Ectodermal cell (in vitro differentiated cells): ENCODE results near the gene PXMP4.

ENCODE experiments used
- H3K27ac ChIP-seq: 2 replicates; pipeline ENCODE4 v1.7.0; 2013; ENCODE audit warnings: mild to moderate bottlenecking, low read depth, low read length; ENCODE audit not compliant: insufficient read depth, poor library complexity, severe bottlenecking
- H3K27me3 ChIP-seq: 2 replicates; pipeline ENCODE4 v1.7.0; 2013; ENCODE audit warnings: mild to moderate bottlenecking, low read length; ENCODE audit not compliant: insufficient read depth, control insufficient read depth, poor library complexity, severe bottlenecking
- H3K36me3 ChIP-seq: one replicate; pipeline ENCODE4 v1.7.0; 2013; ENCODE audit warnings: low read length; ENCODE audit not compliant: control insufficient read depth, insufficient read depth
- H3K4me1 ChIP-seq: one replicate; pipeline ENCODE4 v1.7.0; 2013; ENCODE audit warnings: low read length; ENCODE audit not compliant: control insufficient read depth, insufficient read depth
- H3K4me3 ChIP-seq: 2 replicates; pipeline ENCODE4 v1.7.0; 2013; ENCODE audit warnings: low read depth, low read length, control low read depth; ENCODE audit not compliant: insufficient read depth
- H3K9me3 ChIP-seq: 2 replicates; pipeline ENCODE4 v1.7.0; 2013; ENCODE audit warnings: mild to moderate bottlenecking, low read length, moderate library complexity; ENCODE audit not compliant: control insufficient read depth
- WGBS, 2 experiments: methylation state at CpG; one replicate each; pipeline ENCODE4 v1.1.7; 2013; ENCODE audit warnings: missing lambda C conversion rate in 2 of 2; 5-methylcytosine and 5-hydroxymethylcytosine counted together

The PXMP4 gene

DNA sequence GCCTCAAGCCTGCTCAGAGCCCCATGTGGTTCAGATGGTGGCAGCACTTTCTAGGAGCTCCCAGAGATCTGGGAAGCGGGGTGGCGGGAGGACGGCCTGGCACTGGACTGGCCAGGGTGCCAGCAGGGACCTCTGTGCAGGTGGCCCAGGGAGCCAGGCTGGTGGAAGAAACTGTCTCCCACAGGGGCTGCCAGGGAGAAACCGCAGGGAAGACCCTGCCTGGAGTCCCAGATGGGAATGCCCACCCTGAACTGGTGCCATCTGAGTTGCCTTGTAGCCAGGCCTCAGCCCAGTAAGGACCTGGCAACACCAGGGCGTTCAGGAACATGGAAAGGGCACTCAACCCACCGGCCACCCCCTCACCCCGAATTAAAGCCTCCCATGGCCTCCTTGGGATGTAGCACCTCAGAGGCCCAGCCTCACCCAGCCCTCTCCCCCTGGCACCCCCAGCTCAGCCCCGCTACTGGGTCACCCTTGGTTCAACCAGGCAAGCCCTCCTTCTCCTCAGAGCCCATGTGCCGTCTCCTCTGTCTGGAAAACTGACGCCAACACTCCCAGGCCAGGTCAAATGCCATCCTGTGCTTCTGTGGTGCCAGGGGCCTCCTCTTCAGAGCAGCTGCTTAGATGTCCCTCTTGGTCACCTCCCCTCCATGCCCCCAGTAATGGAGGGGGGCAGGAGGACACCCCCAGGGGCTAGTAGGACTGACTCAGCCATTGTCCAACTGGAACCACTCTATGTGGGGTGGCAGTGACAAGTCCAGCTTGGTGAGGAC lies 63.9 kb downstream of the PXMP4 start:
- WGBS, 2 experiments, result 93 to 94% methylated on average over 10 of the region's 10 CpGs

DNA sequence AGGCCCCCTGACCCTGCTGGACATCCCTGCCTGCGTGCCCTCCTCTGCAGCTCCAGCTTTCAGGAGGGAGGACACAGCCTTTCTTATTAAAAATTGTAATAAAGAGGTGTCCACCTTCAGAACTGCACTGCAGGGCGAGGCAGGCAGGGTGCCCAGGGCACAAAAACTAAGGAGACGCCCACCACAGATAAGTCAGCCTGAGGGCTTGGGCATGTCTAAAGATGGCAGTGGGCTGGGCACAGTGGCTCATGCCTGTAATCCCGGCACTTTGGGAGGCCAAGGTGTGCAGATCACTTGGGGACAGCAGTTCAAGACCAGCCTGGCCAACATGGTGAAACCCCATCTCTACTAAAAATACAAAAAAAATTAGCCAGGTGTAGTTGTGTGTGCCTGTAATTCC lies 64.9 kb downstream of the PXMP4 start:
- 88 to 89% methylated on average over 4 of the region's 4 CpGs for WGBS, 2 experiments
- H3K9me3 ChIP-seq, result no peaks in the 10 kb centered on the region
- no peaks in the 10 kb centered on the region for H3K36me3 ChIP-seq
- no peak overlapping the region for H3K27ac ChIP-seq
- no peaks in the 10 kb centered on the region for H3K27me3 ChIP-seq
- no peak overlapping the region for H3K4me3 ChIP-seq
- H3K4me1 ChIP-seq, result no peaks in the 10 kb centered on the region

More for the DNA sequence above, 63.9 kb downstream of the PXMP4 start:
- no peaks in the 10 kb centered on the region for H3K9me3 ChIP-seq
- no peaks in the 10 kb centered on the region for H3K27me3 ChIP-seq
- H3K36me3 ChIP-seq, result no peaks in the 10 kb centered on the region
- no peak overlapping the region for H3K27ac ChIP-seq
- no peak overlapping the region for H3K4me3 ChIP-seq
- H3K4me1 ChIP-seq, result no peaks in the 10 kb centered on the region

DNA sequence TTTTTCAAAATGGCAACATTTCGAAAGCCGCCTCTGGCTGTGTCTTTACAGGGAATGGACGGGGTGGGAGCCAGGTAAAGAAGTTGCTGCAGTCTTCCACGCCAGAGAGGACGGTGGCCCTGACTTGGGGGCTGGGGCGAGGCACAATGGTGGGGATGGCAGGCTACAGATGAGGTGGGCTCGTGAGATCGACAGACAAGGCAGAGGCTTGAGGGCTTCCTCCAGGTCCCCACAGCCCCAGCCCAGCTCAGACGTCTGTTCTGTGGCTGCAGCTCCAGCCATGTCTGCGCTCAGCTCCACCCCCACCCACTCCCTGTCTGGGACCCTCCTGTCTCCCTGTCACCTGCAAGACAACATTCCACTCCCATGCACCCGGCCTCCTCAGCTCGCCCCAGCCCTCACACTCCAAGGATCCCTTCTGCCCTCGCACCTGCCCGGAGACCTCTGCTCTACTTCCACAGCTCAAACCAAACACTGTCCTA lies 65.4 kb downstream of the PXMP4 start:
- H3K4me1 ChIP-seq, result no peaks in the 10 kb centered on the region
- no peaks in the 10 kb centered on the region for H3K27me3 ChIP-seq
- no peaks in the 10 kb centered on the region for H3K36me3 ChIP-seq
- no peak overlapping the region for H3K4me3 ChIP-seq
- H3K27ac ChIP-seq, result no peak overlapping the region
- WGBS, 2 experiments, result 88 to 91% methylated on average over 14 of the region's 14 CpGs
- H3K9me3 ChIP-seq, result no peaks in the 10 kb centered on the region

DNA sequence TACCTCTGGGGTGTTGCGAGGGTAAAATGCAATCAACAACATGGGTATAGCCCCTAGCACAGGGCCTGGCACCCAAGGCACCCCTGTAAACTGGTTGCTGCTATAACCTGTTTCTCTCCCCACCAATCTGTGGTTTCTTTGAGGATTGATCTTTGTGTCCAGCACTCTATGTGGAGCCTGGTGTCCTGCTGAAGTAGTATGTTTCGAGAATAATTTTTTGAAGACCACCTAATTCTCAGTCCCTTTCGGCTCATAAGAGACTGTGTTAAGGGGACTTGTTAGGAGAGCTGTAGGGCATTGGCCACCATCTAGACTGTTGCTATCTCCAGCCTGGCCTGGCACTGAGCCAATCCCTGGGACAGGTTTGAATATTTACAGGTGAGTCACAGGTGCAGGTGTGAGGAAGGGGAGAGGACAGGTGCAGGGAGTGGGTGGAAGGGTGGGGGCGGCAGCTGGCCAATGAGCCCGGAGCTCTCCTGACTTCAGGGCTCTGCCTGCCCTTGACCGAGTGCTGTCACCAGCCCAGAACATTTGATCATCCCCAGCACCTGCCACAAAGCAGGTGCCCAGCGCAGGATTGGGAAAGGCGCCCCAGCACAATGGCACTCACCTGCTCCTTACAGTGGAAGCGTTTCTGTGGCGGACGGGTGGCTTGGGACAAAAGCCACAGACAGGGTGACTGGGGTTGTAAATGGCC lies 66.1 kb downstream of the PXMP4 start:
- no peak overlapping the region for H3K27ac ChIP-seq
- WGBS, 2 experiments, result 92 to 94% methylated on average over 11 of the region's 11 CpGs
- H3K4me3 ChIP-seq, result no peak overlapping the region
- H3K4me1 ChIP-seq, result no peaks in the 10 kb centered on the region
- H3K9me3 ChIP-seq, result no peaks in the 10 kb centered on the region
- no peaks in the 10 kb centered on the region for H3K27me3 ChIP-seq
- no peaks in the 10 kb centered on the region for H3K36me3 ChIP-seq

DNA sequence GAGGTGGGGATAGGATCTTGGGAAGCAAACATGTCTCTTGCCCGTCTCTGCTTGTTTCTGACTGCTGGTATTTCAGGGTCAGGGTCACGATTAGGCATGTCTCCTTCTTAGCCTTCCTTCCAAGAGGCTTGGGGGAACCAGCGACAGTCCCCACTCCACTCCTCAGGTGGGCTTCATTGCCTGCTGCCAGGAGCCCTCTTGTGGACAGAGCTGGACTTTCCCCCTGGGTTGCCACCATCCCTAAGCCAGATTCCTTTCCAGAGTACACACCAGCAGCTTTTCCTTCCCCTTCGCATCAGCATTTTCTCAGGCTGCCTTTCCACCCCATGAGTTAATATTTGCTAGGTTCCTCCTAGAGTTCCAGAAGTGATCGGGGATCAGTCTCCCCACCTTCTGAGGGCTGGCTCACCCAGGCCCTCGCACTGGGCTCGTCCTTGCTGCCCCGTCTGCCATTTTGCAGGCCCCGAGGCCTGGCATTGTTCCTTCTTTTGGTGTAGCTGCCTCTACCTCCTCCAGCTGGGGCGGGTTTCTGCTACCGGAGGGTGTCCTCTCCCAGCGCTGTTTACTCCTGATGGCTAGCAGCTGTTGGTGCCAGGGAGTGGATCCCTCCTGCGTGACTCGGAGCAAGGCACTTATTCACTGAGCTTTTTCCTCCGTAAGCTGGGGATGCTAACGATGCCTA lies 66.8 kb downstream of the PXMP4 start:
- H3K36me3 ChIP-seq, result no peaks in the 10 kb centered on the region
- H3K4me1 ChIP-seq, result no peaks in the 10 kb centered on the region
- WGBS, 2 experiments, result 71 to 72% methylated on average over 16 of the region's 16 CpGs

More for the DNA sequence above, 66.8 kb downstream of the PXMP4 start:
- Histone ChIP-seq H3K9me3 (no peaks in the 10 kb centered on the region), H3K4me3 (no peak overlapping the region), H3K27ac (no peak overlapping the region), H3K27me3 (no peaks in the 10 kb centered on the region)
